CD14-positive monocyte (primary cell): ENCODE measurements around the gene IMPA2. TPM values are rescaled to one million over a fixed set of nuclear protein-coding genes. Genes with fewer than 3 reads are reported as not detected.
A peak's percentile ranks its signal among the peaks of the same experiment; 100 is the strongest.

ENCODE experiments used
- DNase-seq, 3 donors: peaks; one replicate each; pipeline ENCODE4 v3.0.0-alpha.2; 2011 to 2022
- H2AFZ ChIP-seq: 2 replicates; pipeline ENCODE4 v1.6.0; 2012; ENCODE audit warnings: mild to moderate bottlenecking, low read depth, low read length, inconsistent platforms; ENCODE audit not compliant: insufficient read depth, poor library complexity, severe bottlenecking
- H3K27ac ChIP-seq, 2 donors: 1 replicate in 1 of 2; 2 replicates in 1 of 2; pipeline ENCODE4 v1.5.1; 2012 to 2013; ENCODE audit warnings: low read length in 2 of 2, control low read depth in 1 of 2, inconsistent platforms in 1 of 2, low read depth in 1 of 2, mild to moderate bottlenecking in 1 of 2
- H3K27me3 ChIP-seq, 2 donors: one replicate each; pipeline versions ENCODE4 v1.6.0 to v1.6.1; 2011 to 2013; ENCODE audit warnings: low read length in 2 of 2; ENCODE audit not compliant: control insufficient read depth in 2 of 2, insufficient read depth in 2 of 2
- H3K36me3 ChIP-seq, 2 donors: replicated peaks in 1 of 2; 1 replicate in 1 of 2; 2 replicates in 1 of 2; pipeline versions ENCODE4 v1.5.1 to v1.6.1; 2012 to 2013; ENCODE audit warnings: low read length in 2 of 2, control low read depth in 1 of 2, inconsistent platforms in 1 of 2, mild to moderate bottlenecking in 1 of 2; ENCODE audit not compliant: insufficient read depth in 2 of 2, control insufficient read depth in 1 of 2
- H3K4me1 ChIP-seq, 2 donors: 1 replicate in 1 of 2; 2 replicates in 1 of 2; pipeline versions ENCODE4 v1.5.1 to v1.6.1; 2012 to 2013; ENCODE audit warnings: low read length in 2 of 2, control low read depth in 1 of 2, inconsistent platforms in 1 of 2, mild to moderate bottlenecking in 1 of 2, moderate library complexity in 1 of 2; ENCODE audit not compliant: insufficient read depth in 2 of 2, control insufficient read depth in 1 of 2
- H3K4me2 ChIP-seq: replicated peaks from 2 replicates; pipeline ENCODE3; 2012; ENCODE audit warnings: low read length, moderate library complexity, mild to moderate bottlenecking; ENCODE audit not compliant: poor library complexity, severe bottlenecking; ENCODE audit errors: extremely low read depth
- H3K4me3 ChIP-seq, 3 experiments: fragments of 200-600 bp in 1 of 3; sonication (generic) in 1 of 3; replicated peaks in 1 of 3; 1 replicate in 2 of 3; 2 replicates in 1 of 3; pipeline ENCODE4 v1.5.1; 2011 to 2013; ENCODE audit warnings: low read length in 3 of 3, mild to moderate bottlenecking in 3 of 3, control low read depth in 2 of 3, low read depth in 2 of 3, inconsistent platforms in 1 of 3, moderate library complexity in 1 of 3
- H3K79me2 ChIP-seq: 2 replicates; pipeline ENCODE4 v1.6.0; 2012; ENCODE audit warnings: mild to moderate bottlenecking, control low read depth, inconsistent platforms, low read length, moderate library complexity; ENCODE audit not compliant: insufficient read depth
- H3K9ac ChIP-seq: 2 replicates; pipeline ENCODE4 v1.6.0; 2017; ENCODE audit warnings: low read length, mild to moderate bottlenecking; ENCODE audit not compliant: insufficient read depth, poor library complexity, severe bottlenecking
- H3K9me3 ChIP-seq, 2 donors: replicated peaks in 1 of 2; 1 replicate in 1 of 2; 2 replicates in 1 of 2; pipeline versions ENCODE4 v1.5.1 to v1.6.1; 2012 to 2013; ENCODE audit warnings: low read length in 2 of 2, control low read depth in 1 of 2; ENCODE audit not compliant: control insufficient read depth in 1 of 2, insufficient read depth in 1 of 2
- H4K20me1 ChIP-seq: 2 replicates; pipeline ENCODE4 v1.6.0; 2012; ENCODE audit warnings: mild to moderate bottlenecking, low read length, control low read depth, moderate library complexity; ENCODE audit not compliant: insufficient read depth
- H3K27ac Mint-ChIP-seq, 7 donors: one replicate each; pipeline ENCODE4 v1.8.0; 2020; ENCODE audit warnings: mild to moderate bottlenecking in 7 of 7, mixed read lengths in 7 of 7, moderate library complexity in 6 of 7, inconsistent platforms in 2 of 7
- H3K27me3 Mint-ChIP-seq, 3 donors: one replicate each; pipeline ENCODE4 v1.8.0; 2021 to 2022; ENCODE audit warnings: low read depth in 3 of 3, mild to moderate bottlenecking in 3 of 3, mixed read lengths in 3 of 3, moderate library complexity in 3 of 3, inconsistent platforms in 1 of 3
- H3K36me3 Mint-ChIP-seq, 2 donors: one replicate each; pipeline ENCODE4 v1.8.0; 2020; ENCODE audit warnings: mixed read lengths in 2 of 2, inconsistent platforms in 1 of 2, mild to moderate bottlenecking in 1 of 2
- H3K4me1 Mint-ChIP-seq: one replicate; pipeline ENCODE4 v1.8.0; 2020; ENCODE audit warnings: mild to moderate bottlenecking, mixed read lengths
- H3K4me3 Mint-ChIP-seq, 2 donors: one replicate each; pipeline ENCODE4 v1.8.0; 2020; ENCODE audit warnings: mild to moderate bottlenecking in 2 of 2, mixed read lengths in 2 of 2, moderate library complexity in 1 of 2
- H3K9me3 Mint-ChIP-seq, 7 donors: one replicate each; pipeline ENCODE4 v1.8.0; 2020 to 2022; ENCODE audit warnings: mixed read lengths in 7 of 7, mild to moderate bottlenecking in 6 of 7, moderate library complexity in 6 of 7, inconsistent platforms in 2 of 7
- WGBS: methylation state at CpG from one replicate; pipeline ENCODE4 v1.1.5; 2013; ENCODE audit warnings: missing lambda C conversion rate; ENCODE audit not compliant: insufficient coverage; 5-methylcytosine and 5-hydroxymethylcytosine counted together
- intact Hi-C, 2 donors: fragments of 100-400 bp; cut with micrococcal nuclease; formaldehyde crosslinking; loops; one replicate each; pipeline versions ENCODE4 v1.15.0 to v1.15.1; 2023
- polyA plus RNA-seq, 3 donors: library from polyadenylated mRNA; depleted of rRNA in 1 of 3; unstranded in 2 of 3; stranded (reverse) in 1 of 3; fragments of 300-500 nt in 2 of 3; fragments of >200 nt in 1 of 3; fragmentation: Illumina TruSeq in 2 of 3; gene quantifications; 1 replicate in 2 of 3; 2 replicates in 1 of 3; pipeline ENCODE4 v1.2.3, GENCODE V29; 2012 to 2021
- TF ChIP-seq, protein P1 (sequence below): fragments of 200-600 bp; IDR thresholded peaks from one replicate; pipeline ENCODE4 v1.8.0; 2022; ENCODE audit warnings: antibody characterized with exemption, mild to moderate bottlenecking

The IMPA2 gene
- polyA plus RNA-seq, 3 donors, result 97.4 to 186 (median 145) TPM

DNA sequence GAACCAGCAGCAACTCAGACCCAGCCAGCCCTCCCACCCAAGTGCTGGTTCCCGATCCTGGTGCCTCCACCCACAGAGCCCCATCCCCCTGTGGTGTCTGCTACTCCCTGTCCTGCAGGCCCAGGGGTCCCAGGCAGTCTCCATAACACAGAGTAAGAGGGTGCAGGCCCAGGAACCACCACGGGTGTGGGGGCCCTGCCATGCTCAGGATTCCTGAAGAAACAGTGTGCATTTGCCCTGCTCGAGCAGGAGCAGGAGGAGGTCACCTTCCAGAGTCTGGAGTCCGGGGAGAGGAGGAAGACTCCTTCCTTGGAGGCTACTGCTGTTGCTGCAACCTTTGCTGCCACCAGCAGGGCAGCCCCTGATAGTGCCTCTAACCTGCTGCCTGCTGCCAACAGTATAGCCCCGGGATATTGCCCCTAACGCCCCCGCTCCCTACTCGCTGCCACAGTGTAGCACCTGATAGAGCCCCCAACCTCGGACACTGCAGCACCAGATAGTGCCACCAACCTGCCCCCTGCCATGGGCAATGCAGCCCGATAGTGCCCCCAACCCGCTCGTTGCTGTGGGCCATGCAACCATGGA, 65.5 kb downstream of the IMPA2 start:
- WGBS, result 91% methylated on average over 8 of the region's 12 CpGs
- no peak overlapping the region for H3K9ac ChIP-seq
- no peaks in the 10 kb centered on the region for H3K9me3 ChIP-seq
- H3K27me3 ChIP-seq, result no peaks in the 10 kb centered on the region
- intact Hi-C loops, result no loop called here
- H3K4me3 ChIP-seq, result no peak overlapping the region
- TF ChIP-seq, protein P1, sequence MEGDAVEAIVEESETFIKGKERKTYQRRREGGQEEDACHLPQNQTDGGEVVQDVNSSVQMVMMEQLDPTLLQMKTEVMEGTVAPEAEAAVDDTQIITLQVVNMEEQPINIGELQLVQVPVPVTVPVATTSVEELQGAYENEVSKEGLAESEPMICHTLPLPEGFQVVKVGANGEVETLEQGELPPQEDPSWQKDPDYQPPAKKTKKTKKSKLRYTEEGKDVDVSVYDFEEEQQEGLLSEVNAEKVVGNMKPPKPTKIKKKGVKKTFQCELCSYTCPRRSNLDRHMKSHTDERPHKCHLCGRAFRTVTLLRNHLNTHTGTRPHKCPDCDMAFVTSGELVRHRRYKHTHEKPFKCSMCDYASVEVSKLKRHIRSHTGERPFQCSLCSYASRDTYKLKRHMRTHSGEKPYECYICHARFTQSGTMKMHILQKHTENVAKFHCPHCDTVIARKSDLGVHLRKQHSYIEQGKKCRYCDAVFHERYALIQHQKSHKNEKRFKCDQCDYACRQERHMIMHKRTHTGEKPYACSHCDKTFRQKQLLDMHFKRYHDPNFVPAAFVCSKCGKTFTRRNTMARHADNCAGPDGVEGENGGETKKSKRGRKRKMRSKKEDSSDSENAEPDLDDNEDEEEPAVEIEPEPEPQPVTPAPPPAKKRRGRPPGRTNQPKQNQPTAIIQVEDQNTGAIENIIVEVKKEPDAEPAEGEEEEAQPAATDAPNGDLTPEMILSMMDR, result no peak
- Mint-ChIP-seq H3K27ac (no peak overlapping the region), H3K4me3 (no peak overlapping the region), H3K27me3 (peaks cover 0 to 2% (median 0%) of the 10 kb centered on the region in 3 donors), H3K36me3 (no peaks in the 10 kb centered on the region), H3K4me1 (peaks cover 27% of the 10 kb centered on the region), H3K9me3 (no peaks in the 10 kb centered on the region)
- H3K4me1 ChIP-seq, result peaks cover 28 to 37% of the 10 kb centered on the region in 2 donors
- DNase-seq, result no peak
- H3K36me3 ChIP-seq, result no peaks in the 10 kb centered on the region
- no peaks in the 10 kb centered on the region for H3K79me2 ChIP-seq
- H2AFZ ChIP-seq, result no peak overlapping the region
- H3K4me2 ChIP-seq, result no peak overlapping the region
- no peaks in the 10 kb centered on the region for H4K20me1 ChIP-seq
- H3K27ac ChIP-seq, result no peak overlapping the region

GRCh38 chr18:12048010-12048826, 66.9 kb downstream of the IMPA2 start:
- H3K4me1 Mint-ChIP-seq, result peaks cover 33% of the 10 kb centered on the region
- no peaks in the 10 kb centered on the region for H3K36me3 ChIP-seq
- H3K27ac ChIP-seq, result no peak overlapping the region
- no peak overlapping the region for H2AFZ ChIP-seq
- H3K4me3 ChIP-seq, result no peak overlapping the region
- H3K27me3 ChIP-seq, result no peaks in the 10 kb centered on the region
- TF ChIP-seq, protein P1, result no peak
- no peak overlapping the region for H3K4me2 ChIP-seq
- H3K79me2 ChIP-seq, result no peaks in the 10 kb centered on the region
- H3K36me3 Mint-ChIP-seq, result no peaks in the 10 kb centered on the region
- H3K9ac ChIP-seq, result no peak overlapping the region
- intact Hi-C loops, result no loop called here
- H3K27me3 Mint-ChIP-seq, result no peaks in the 10 kb centered on the region
- peak overlapping the region in 2 of 7 donors; percentile 7 to 38 for H3K27ac Mint-ChIP-seq
- H4K20me1 ChIP-seq, result no peaks in the 10 kb centered on the region
- no peaks in the 10 kb centered on the region for H3K9me3 ChIP-seq
- no peaks in the 10 kb centered on the region for H3K9me3 Mint-ChIP-seq
- no peak overlapping the region for H3K4me3 Mint-ChIP-seq
- WGBS, result 88% methylated on average over 17 of the region's 20 CpGs
- DNase-seq, result no peak
- H3K4me1 ChIP-seq, result peaks cover 34 to 43% of the 10 kb centered on the region in 2 donors
